Naive B cell (primary cell): ENCODE data around the gene MED13. TPM values are rescaled to one million over a fixed set of nuclear protein-coding genes. Genes with fewer than 3 reads are reported as not detected.
A peak's percentile ranks its signal among the peaks of the same experiment; 100 is the strongest.
"Not testable (repeated sequence)": the region's sequence is repeated elsewhere in the genome, so short reads cannot be mapped to it uniquely, and the experiment has no call there.

ENCODE experiments used
- ATAC-seq, 2 donors: fragments of 150-1000 bp; cut with Tn5 transposase; 2 replicates each; pipeline ENCODE4 v1.10.0; 2021; ENCODE audit warnings: low read depth in 2 of 2, mild to moderate bottlenecking in 2 of 2, moderate library complexity in 2 of 2
- DNase-seq: peaks from one replicate; pipeline ENCODE4 v3.0.0; 2022
- H3K27ac Mint-ChIP-seq, 6 donors: one replicate each; pipeline ENCODE4 v1.8.0; 2020 to 2022; ENCODE audit warnings: mild to moderate bottlenecking in 6 of 6, mixed read lengths in 6 of 6, moderate library complexity in 5 of 6, inconsistent platforms in 2 of 6
- H3K27me3 Mint-ChIP-seq, 3 donors: one replicate each; pipeline ENCODE4 v1.8.0; 2021 to 2022; ENCODE audit warnings: mixed read lengths in 3 of 3, mild to moderate bottlenecking in 1 of 3
- H3K36me3 Mint-ChIP-seq, 2 donors: one replicate each; pipeline ENCODE4 v1.8.0; 2020 to 2022; ENCODE audit warnings: mixed read lengths in 2 of 2, inconsistent platforms in 1 of 2, mild to moderate bottlenecking in 1 of 2
- H3K4me1 Mint-ChIP-seq, 3 donors: one replicate each; pipeline ENCODE4 v1.8.0; 2020 to 2022; ENCODE audit warnings: mixed read lengths in 3 of 3, inconsistent platforms in 1 of 3, mild to moderate bottlenecking in 1 of 3, moderate library complexity in 1 of 3
- H3K4me3 Mint-ChIP-seq, 8 donors: one replicate each; pipeline ENCODE4 v1.8.0; 2020 to 2022; ENCODE audit warnings: mild to moderate bottlenecking in 8 of 8, mixed read lengths in 8 of 8, moderate library complexity in 8 of 8, inconsistent platforms in 2 of 8
- H3K9me3 Mint-ChIP-seq, 7 donors: one replicate each; pipeline ENCODE4 v1.8.0; 2020 to 2022; ENCODE audit warnings: mixed read lengths in 7 of 7, mild to moderate bottlenecking in 5 of 7, inconsistent platforms in 2 of 7, moderate library complexity in 1 of 7
- polyA plus RNA-seq, 6 donors: library from polyadenylated mRNA; unstranded; fragments of 300-500 nt; fragmentation: Illumina TruSeq; gene quantifications; one replicate each; pipeline ENCODE4 v1.2.3, GENCODE V29; 2021; ENCODE audit warnings: low read depth in 6 of 6

MED13 gene
- polyA plus RNA-seq, 6 donors from 2014 or later: 0.60 to 8.6 (median 4.9) TPM

DNA sequence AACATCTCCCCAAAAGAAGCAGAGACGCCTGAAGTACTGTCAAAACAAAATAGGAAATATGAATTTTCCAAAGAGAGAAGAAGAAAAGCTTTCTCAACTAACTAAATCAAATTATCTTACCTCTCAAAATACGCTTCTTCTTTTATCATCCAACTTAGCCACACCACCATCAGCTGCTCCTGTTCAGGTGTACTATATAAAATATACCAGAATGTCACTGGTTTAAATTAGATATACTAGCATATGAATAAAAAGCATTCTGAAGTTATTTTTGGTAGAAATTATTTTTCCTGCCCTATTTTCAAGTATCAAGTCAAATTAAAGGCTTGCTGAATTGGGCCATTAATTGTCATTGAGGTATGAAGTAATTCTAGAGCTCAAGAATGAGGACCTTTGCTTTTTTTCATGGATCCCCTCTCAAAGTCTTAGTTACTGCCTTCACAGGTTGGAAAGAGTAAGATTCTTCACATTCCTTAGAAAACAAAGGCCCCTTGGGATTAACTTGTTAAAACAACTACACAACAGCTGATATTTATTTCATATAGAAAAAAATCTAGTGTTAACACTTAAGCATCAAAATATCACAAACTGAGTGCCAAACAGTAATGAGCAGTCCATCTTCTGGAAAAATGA is 167.4 kb downstream of the MED13 start:
- no peak for ATAC-seq

DNA sequence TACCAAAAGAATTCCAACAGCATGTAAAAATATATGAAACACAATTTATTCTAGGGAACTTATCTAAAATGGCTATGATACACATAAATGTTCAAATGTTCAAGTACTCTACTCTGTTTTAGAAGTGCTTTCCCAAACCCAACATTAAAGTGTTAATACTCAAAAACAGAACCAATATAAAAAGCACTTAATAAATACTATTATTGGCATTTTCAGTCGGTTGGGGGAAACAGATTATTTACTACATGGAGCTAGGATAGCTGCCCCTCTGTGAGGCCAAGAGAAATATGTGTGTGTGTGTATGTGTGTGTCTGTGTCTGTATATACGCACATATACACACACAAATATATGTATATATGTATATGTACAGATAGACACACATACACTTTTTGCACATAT is 169.7 kb downstream of the MED13 start:
- Mint-ChIP-seq H3K9me3 (no peaks in the 10 kb centered on the region), H3K4me1 (no peaks in the 10 kb centered on the region), H3K4me3 (no peak overlapping the region), H3K36me3 (peaks cover 7 to 10% of the 10 kb centered on the region in 2 donors), H3K27ac (peak overlapping the region in 2 of 6 donors; percentile 20 to 62), H3K27me3 (no peaks in the 10 kb centered on the region)
- no peak for DNase-seq
- ATAC-seq: no peak

More for the DNA sequence above, 167.4 kb downstream of the MED13 start:
- Mint-ChIP-seq H3K4me1 (no peaks in the 10 kb centered on the region), H3K27ac (no peak overlapping the region), H3K27me3 (no peaks in the 10 kb centered on the region), H3K9me3 (no peaks in the 10 kb centered on the region), H3K36me3 (peaks cover 0 to 5% of the 10 kb centered on the region in 2 donors), H3K4me3 (no peak overlapping the region)
- no peak for DNase-seq

DNA sequence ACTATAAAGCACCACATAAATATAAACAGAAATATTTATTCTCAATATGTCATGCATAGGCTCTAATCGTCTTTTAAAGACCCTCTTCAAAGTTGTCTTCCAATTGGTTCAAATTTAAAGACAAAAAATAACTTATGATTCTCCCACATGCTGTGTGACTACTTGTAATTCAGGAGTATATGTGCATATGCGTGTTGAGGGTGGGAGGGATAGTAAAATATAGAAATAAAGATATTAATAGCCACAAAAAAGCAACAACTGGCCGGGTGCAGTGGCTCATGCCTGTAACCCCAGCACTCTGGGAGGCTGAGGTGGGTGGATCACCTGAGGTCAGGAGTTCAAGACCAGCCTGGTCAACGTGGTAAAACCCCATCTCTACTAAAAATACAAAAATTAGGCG is 170.8 kb downstream of the MED13 start:
- H3K4me1 Mint-ChIP-seq: not testable (repeated sequence)

More for the DNA sequence above, 170.8 kb downstream of the MED13 start:
- ATAC-seq, H3K27me3 Mint-ChIP-seq, H3K4me3 Mint-ChIP-seq, DNase-seq, H3K27ac Mint-ChIP-seq, H3K36me3 Mint-ChIP-seq, H3K9me3 Mint-ChIP-seq: not testable (repeated sequence)

Other genes starting within 250 kb of the MED13 start
- gene BRIP1, start 201.8 kb downstream of the MED13 start, polyA plus RNA-seq: 1 to 10 TPM in 1 of 6 donors, under 1 TPM in 4, not detected in 1; 0.29 to 1.1 (median 0.44) TPM
- 1 to 10 TPM in 5 of 6 donors, not detected in 1; 2.4 to 6.1 (median 3.6) TPM for gene INTS2, start 137.3 kb downstream of the MED13 start, polyA plus RNA-seq